DND-41 (cell line): Measurements from ENCODE around the gene SRRM1.

ENCODE experiments used
- ATAC-seq: fragments of 200-7000 bp; cut with Tn5 transposase; 3 replicates; pipeline ENCODE4 v1.9.1; 2021; ENCODE audit warnings: low read depth; ENCODE audit not compliant: insufficient read depth
- DNase-seq: peaks from one replicate; pipeline ENCODE4 v3.0.0-alpha.2; 2020
- H2AFZ ChIP-seq: 2 replicates; pipeline ENCODE4 v1.6.0; 2012; ENCODE audit warnings: low read depth, low read length
- H3K27ac ChIP-seq: 2 replicates; pipeline ENCODE4 v1.5.1; 2012; ENCODE audit warnings: low read length, inconsistent platforms
- H3K27me3 ChIP-seq: fragments of 200-600 bp; sonication (generic); 2 replicates; pipeline ENCODE4 v1.6.0; 2012; ENCODE audit warnings: low read length, mild to moderate bottlenecking, inconsistent platforms; ENCODE audit not compliant: insufficient read depth, poor library complexity
- H3K36me3 ChIP-seq: 2 replicates; pipeline ENCODE4 v1.5.1; 2012; ENCODE audit warnings: low read length, inconsistent platforms; ENCODE audit not compliant: insufficient read depth
- H3K4me1 ChIP-seq: 2 replicates; pipeline ENCODE4 v1.5.1; 2012; ENCODE audit warnings: mild to moderate bottlenecking, low read length; ENCODE audit not compliant: insufficient read depth
- H3K4me2 ChIP-seq: 2 replicates; pipeline ENCODE4 v1.6.0; 2012; ENCODE audit warnings: mild to moderate bottlenecking, moderate library complexity, low read length, inconsistent platforms; ENCODE audit not compliant: insufficient read depth
- H3K4me3 ChIP-seq, 2 experiments: fragments of 200-600 bp in 1 of 2; shearing (Covaris generic) in 1 of 2; 2 replicates each; pipeline ENCODE4 v1.5.1; 2012 to 2016; ENCODE audit warnings: inconsistent platforms in 2 of 2, low read length in 2 of 2, mild to moderate bottlenecking in 2 of 2, low read depth in 1 of 2, moderate library complexity in 1 of 2
- H3K79me2 ChIP-seq: 2 replicates; pipeline ENCODE4 v1.6.0; 2012; ENCODE audit warnings: low read length, inconsistent platforms; ENCODE audit not compliant: insufficient read depth
- H3K9ac ChIP-seq: 2 replicates; pipeline ENCODE4 v1.6.0; 2012; ENCODE audit warnings: low read depth, mild to moderate bottlenecking, inconsistent platforms, low read length, moderate library complexity
- H3K9me3 ChIP-seq: 2 replicates; pipeline ENCODE4 v1.5.1; 2012; ENCODE audit warnings: low read length, moderate library complexity, mild to moderate bottlenecking, inconsistent platforms; ENCODE audit not compliant: insufficient read depth, severe bottlenecking
- H4K20me1 ChIP-seq: 2 replicates; pipeline ENCODE4 v1.6.0; 2012; ENCODE audit warnings: low read length; ENCODE audit not compliant: insufficient read depth
- EZH2 ChIP-seq: IDR thresholded peaks from 3 replicates; pipeline ENCODE4 v1.6.1; 2012; ENCODE audit warnings: borderline replicate concordance, low read depth, mild to moderate bottlenecking, moderate library complexity, low read length, inconsistent platforms; ENCODE audit not compliant: severe bottlenecking
- TF ChIP-seq, protein P1 (sequence below): IDR thresholded peaks from 2 replicates; pipeline ENCODE4 v1.5.1; 2012; ENCODE audit warnings: borderline replicate concordance, low read length, moderate library complexity, mild to moderate bottlenecking; ENCODE audit not compliant: poor library complexity, severe bottlenecking; ENCODE audit errors: extremely low read depth

The SRRM1 gene

DNA sequence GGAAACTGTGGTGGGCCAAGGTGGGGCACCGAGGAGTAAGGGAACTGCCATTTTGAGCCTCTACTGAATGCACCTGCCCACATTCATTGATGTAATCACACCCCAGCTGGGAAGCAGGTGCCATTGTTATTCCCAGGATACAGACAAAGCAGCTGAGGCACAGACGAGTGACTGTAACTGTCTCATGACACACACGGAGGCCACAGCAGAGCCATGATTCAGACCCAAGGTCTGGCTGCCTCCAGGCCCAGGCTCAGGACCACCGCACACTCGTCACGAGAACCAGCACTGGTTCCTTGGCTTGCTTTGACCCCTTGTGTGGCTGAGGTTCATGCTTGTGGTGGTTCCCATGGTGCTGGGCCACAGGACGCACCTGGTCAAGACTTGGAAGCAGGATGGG lies 56.5 kb downstream of the SRRM1 start:
- no peaks in the 10 kb centered on the region for H4K20me1 ChIP-seq
- no peak overlapping the region for H3K4me3 ChIP-seq
- H3K4me2 ChIP-seq = no peak overlapping the region
- no peak overlapping the region for H3K27ac ChIP-seq
- H2AFZ ChIP-seq = no peak overlapping the region
- no peaks in the 10 kb centered on the region for H3K27me3 ChIP-seq
- DNase-seq (no peak), ATAC-seq (no peak)
- H3K79me2 ChIP-seq = no peaks in the 10 kb centered on the region
- no peak overlapping the region for H3K9ac ChIP-seq
- H3K9me3 ChIP-seq = no peaks in the 10 kb centered on the region
- TF ChIP-seq, protein P1, sequence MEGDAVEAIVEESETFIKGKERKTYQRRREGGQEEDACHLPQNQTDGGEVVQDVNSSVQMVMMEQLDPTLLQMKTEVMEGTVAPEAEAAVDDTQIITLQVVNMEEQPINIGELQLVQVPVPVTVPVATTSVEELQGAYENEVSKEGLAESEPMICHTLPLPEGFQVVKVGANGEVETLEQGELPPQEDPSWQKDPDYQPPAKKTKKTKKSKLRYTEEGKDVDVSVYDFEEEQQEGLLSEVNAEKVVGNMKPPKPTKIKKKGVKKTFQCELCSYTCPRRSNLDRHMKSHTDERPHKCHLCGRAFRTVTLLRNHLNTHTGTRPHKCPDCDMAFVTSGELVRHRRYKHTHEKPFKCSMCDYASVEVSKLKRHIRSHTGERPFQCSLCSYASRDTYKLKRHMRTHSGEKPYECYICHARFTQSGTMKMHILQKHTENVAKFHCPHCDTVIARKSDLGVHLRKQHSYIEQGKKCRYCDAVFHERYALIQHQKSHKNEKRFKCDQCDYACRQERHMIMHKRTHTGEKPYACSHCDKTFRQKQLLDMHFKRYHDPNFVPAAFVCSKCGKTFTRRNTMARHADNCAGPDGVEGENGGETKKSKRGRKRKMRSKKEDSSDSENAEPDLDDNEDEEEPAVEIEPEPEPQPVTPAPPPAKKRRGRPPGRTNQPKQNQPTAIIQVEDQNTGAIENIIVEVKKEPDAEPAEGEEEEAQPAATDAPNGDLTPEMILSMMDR = no peak
- no peak for TF ChIP-seq EZH2
- H3K4me1 ChIP-seq = no peaks in the 10 kb centered on the region
- no peaks in the 10 kb centered on the region for H3K36me3 ChIP-seq

DNA sequence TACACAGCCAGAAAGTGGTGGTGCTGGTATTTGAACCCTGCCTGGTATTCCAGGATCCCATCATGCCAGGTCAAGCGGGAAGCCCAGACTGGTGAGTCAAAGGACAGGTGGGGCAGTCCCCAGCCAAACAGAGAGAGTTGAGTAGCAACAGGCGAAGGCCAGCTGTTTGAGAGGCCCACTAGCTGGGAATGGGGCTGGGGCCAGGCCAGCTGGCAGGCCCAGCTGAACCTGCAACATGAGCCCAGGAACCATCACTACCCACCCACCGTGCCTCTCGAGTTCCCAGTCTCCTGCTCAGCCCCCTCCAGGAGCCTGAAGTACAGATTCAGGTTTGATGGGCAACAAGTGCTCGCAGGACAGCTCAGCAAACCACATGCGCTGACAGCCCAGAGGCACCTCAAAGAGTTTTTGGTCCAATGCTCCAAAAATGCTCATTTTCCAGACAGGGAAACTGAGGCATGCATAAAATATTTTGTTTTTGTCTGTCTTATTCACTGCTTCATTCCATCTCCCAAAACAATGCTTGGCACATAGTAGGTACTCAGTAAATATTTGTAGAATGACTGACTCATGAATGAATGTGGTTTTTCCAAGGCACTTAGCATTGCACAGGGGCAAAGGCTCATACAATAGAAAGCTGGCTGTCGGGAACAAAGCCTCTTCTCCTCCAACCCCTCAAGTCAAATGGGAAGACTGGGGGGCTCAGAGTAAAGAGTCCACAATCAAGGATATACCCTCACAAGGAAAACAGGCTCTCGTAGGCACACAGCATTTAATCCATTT lies 59.6 kb downstream of the SRRM1 start:
- no peak for TF ChIP-seq EZH2
- TF ChIP-seq, protein P1 = no peak
- Histone ChIP-seq H3K27me3 (no peaks in the 10 kb centered on the region), H3K4me3 (no peak overlapping the region), H3K79me2 (no peaks in the 10 kb centered on the region), H3K4me2 (no peak overlapping the region), H3K9me3 (no peaks in the 10 kb centered on the region), H3K27ac (no peak overlapping the region), H3K9ac (no peak overlapping the region), H3K4me1 (no peaks in the 10 kb centered on the region), H2AFZ (no peak overlapping the region), H4K20me1 (no peaks in the 10 kb centered on the region), H3K36me3 (no peaks in the 10 kb centered on the region)
- ATAC-seq = no peak
- DNase-seq = no peak

DNA sequence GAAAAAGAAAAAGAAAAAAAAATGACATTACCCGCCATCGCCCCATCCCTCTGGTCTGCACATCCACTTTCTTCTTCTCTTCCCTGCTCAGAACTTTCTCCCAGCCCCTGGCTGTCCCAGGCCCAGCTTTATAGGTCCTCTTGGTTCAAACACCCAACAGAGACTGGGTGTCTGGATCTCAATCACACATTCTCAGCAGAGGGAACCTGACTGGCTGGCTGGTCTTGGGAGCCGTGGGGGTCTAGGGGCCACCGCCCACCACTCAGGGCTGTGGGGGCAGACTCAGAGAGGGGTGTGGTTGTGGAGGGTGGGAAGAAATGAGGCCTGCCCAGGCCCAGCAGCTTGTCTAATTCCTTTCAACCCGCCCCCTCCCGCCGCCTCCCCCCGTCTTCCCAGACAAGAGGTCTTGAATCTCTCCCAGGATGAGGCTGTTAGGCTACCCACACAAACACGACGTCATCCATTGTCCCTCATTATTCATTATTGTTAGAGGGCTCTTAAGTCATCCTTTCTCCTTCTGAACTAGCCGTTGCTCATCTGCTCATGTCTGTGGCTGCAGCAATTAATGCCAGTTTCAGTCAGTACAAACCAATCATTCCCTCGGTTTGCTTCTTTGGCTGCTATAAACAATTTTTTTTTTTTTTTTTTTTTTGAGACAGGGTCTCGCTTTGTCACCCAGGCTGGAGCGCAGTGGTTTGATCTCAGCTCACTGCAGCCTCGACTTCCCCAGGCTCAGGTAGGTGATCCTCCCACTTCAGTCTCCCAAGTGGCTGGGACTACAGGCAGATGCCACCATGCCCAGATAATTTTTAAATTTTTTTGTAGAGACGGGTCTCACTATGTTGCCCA lies 61.5 kb downstream of the SRRM1 start:
- H3K27me3 ChIP-seq = no peaks in the 10 kb centered on the region
- ATAC-seq (no peak), DNase-seq (no peak)
- H3K36me3 ChIP-seq = no peaks in the 10 kb centered on the region
- H3K9ac ChIP-seq = no peak overlapping the region
- H3K9me3 ChIP-seq = no peaks in the 10 kb centered on the region
- no peak for TF ChIP-seq EZH2
- TF ChIP-seq, protein P1 = no peak
- no peak overlapping the region for H3K4me3 ChIP-seq
- H3K79me2 ChIP-seq = no peaks in the 10 kb centered on the region
- no peaks in the 10 kb centered on the region for H4K20me1 ChIP-seq
- no peak overlapping the region for H3K27ac ChIP-seq
- no peak overlapping the region for H3K4me2 ChIP-seq
- no peak overlapping the region for H2AFZ ChIP-seq
- H3K4me1 ChIP-seq = no peaks in the 10 kb centered on the region
